DOHH2 (cell line): Measurements from ENCODE around the gene WTAP.

Experiments used
- H3F3A ChIP-seq: fragments of 200-600 bp; sonication (generic), shearing (Covaris generic); 2 replicates; pipeline ENCODE4 v1.6.0; 2016; ENCODE audit warnings: antibody characterized with exemption, mild to moderate bottlenecking; ENCODE audit not compliant: control insufficient read depth, insufficient read depth
- H3K27ac ChIP-seq: fragments of 200-600 bp; sonication (generic); 2 replicates; pipeline ENCODE4 v1.5.1; 2014; ENCODE audit warnings: low read depth, mild to moderate bottlenecking, low read length, moderate library complexity
- H3K27me3 ChIP-seq: fragments of 200-600 bp; sonication (generic); 2 replicates; pipeline ENCODE4 v1.6.1; 2014; ENCODE audit warnings: mild to moderate bottlenecking, low read length, mixed read lengths; ENCODE audit not compliant: control insufficient read depth
- H3K36me3 ChIP-seq: fragments of 200-600 bp; sonication (generic); 2 replicates; pipeline ENCODE4 v1.6.1; 2014; ENCODE audit warnings: mild to moderate bottlenecking, low read length, moderate library complexity, mixed read lengths; ENCODE audit not compliant: control insufficient read depth
- H3K4me1 ChIP-seq: fragments of 200-600 bp; sonication (generic); 2 replicates; pipeline ENCODE4 v1.6.1; 2014; ENCODE audit warnings: mild to moderate bottlenecking, low read length, mixed read lengths; ENCODE audit not compliant: control insufficient read depth
- H3K4me2 ChIP-seq: fragments of 200-600 bp; sonication (generic); 2 replicates; pipeline ENCODE4 v1.6.0; 2014; ENCODE audit warnings: mild to moderate bottlenecking, low read length, moderate library complexity
- H3K4me3 ChIP-seq: fragments of 200-600 bp; sonication (generic); 2 replicates; pipeline ENCODE4 v1.5.1; 2014; ENCODE audit warnings: mild to moderate bottlenecking, low read length, mixed read lengths
- H3K79me2 ChIP-seq: fragments of 200-600 bp; sonication (generic); 2 replicates; pipeline ENCODE4 v1.6.1; 2014; ENCODE audit warnings: mild to moderate bottlenecking, low read length, mixed read lengths; ENCODE audit not compliant: control insufficient read depth
- H3K9me2 ChIP-seq: fragments of 200-600 bp; sonication (generic); replicated peaks from 2 replicates; pipeline ENCODE4 v1.6.1; 2014; ENCODE audit warnings: mild to moderate bottlenecking, low read length, mixed read lengths; ENCODE audit not compliant: control insufficient read depth
- H3K9me3 ChIP-seq: fragments of 200-600 bp; sonication (generic); 2 replicates; pipeline ENCODE4 v1.6.1; 2014; ENCODE audit warnings: antibody characterized with exemption, low read length, mixed read lengths; ENCODE audit not compliant: control insufficient read depth, insufficient read depth
- H4K20me1 ChIP-seq: fragments of 200-600 bp; sonication (generic); 2 replicates; pipeline ENCODE4 v1.6.0; 2014; ENCODE audit warnings: low read depth, mild to moderate bottlenecking, antibody characterized with exemption, low read length, moderate library complexity; ENCODE audit not compliant: control insufficient read depth, insufficient read depth
- CTCF ChIP-seq: fragments of 200-600 bp; sonication (generic); IDR thresholded peaks from one replicate; pipeline ENCODE4 v1.5.1; 2014; ENCODE audit warnings: antibody characterized with exemption, mild to moderate bottlenecking, low read depth, low read length; ENCODE audit not compliant: poor library complexity, severe bottlenecking
- EZH2phosphoT487 ChIP-seq: fragments of 200-600 bp; sonication (generic); IDR thresholded peaks from 2 replicates; pipeline ENCODE4 v1.6.1; 2017; ENCODE audit warnings: borderline replicate concordance, mild to moderate bottlenecking, antibody characterized with exemption, low read length, moderate library complexity, mixed read lengths

The WTAP gene

DNA sequence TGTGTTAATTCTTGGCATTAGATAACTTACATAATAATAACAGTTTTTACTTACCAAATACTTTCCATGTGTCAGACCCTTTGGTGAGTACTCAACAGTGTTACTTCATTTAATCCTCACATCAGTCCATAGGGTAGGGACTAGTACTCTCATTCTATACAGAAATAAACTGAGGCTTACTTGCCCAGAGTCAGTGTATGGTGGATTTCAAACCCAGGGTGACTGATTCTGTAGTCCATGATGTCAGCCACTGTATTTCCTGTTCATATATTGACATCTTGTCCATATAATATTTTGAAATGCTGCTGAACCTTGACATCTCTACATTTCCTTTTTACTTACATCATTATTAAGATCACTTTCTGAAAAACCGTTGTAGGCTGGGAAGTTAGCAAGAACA lies 70.2 kb downstream of the WTAP start:
- Histone ChIP-seq H3K4me1 (peaks cover 26% of the 10 kb centered on the region), H3K36me3 (peaks cover 64% of the 10 kb centered on the region), H3K4me2 (no peak overlapping the region), H3K4me3 (no peak overlapping the region), H3K79me2 (peaks cover 32% of the 10 kb centered on the region), H3K9me3 (no peaks in the 10 kb centered on the region), H3K27me3 (no peaks in the 10 kb centered on the region), H4K20me1 (0 out of 2 replicates have a peak, but pooled peaks cover 3% of the 10 kb centered on the region), H3K27ac (no peak overlapping the region), H3K9me2 (no peaks in the 10 kb centered on the region), H3F3A (peaks cover 12% of the 10 kb centered on the region; the same call in 1 of the 2 replicates)
- TF ChIP-seq EZH2phosphoT487 (no peak), CTCF (no peak)

DNA sequence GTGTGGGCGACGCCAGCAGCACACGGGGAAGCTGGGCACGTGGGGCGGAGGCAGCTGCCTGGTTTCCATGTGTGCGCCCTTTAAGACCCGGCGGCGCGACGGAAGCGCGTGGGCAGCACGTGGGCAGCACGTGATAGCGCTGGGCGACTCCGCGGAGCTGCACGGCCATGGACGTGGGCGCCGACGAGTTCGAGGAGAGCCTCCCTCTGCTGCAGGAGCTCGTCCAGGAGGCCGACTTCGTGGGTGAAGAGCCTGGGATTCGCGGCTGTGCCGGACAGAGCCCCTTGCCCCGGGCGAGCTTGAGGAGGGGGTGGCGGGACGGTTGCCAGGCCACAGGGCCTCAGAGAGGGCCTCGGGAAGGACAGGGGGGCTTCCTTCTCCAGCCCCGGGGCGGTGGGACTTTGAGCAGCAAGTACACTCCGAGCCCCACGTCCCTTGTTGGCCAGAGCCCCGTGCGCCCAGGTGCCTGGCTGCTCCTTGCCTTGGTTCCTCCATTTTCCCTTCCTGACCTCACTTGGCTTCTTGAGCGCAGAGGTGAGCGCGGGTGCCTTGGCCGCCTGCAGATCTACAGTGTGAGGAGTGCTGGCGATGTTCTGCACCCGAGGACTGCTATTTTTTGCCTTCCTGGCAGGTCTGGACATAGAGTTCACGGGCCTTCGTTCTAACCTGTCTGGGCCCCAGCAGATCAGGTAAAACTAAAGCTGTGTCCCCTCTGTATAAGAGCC lies 73.0 kb downstream of the WTAP start, which contains the start of gene PNLDC1:
TSS of gene PNLDC1 (plus strand) at position 136 of the 725 bp plus-strand sequence. CDS start at position 168, 32 bp downstream.
- no peaks in the 10 kb centered on the region for H3K9me3 ChIP-seq
- no peaks in the 10 kb centered on the region for H3K9me2 ChIP-seq
- H3K36me3 ChIP-seq: peaks cover 44% of the 10 kb centered on the region
- 0 out of 2 replicates have a peak, but pooled peaks cover 3% of the 10 kb centered on the region for H4K20me1 ChIP-seq
- peaks cover 11% of the 10 kb centered on the region for H3K79me2 ChIP-seq
- no peak within 1 kb of the TSS for H3K27ac ChIP-seq
- peaks cover 8% of the 10 kb centered on the region for H3K4me1 ChIP-seq
- H3F3A ChIP-seq: peaks cover 12% of the 10 kb centered on the region; the same call in 1 of the 2 replicates
- TF ChIP-seq CTCF (no peak), EZH2phosphoT487 (no peak)
- H3K27me3 ChIP-seq: no peaks in the 10 kb centered on the region
- H3K4me3 ChIP-seq: no peak within 1 kb of the TSS
- H3K4me2 ChIP-seq: no peak within 1 kb of the TSS

DNA sequence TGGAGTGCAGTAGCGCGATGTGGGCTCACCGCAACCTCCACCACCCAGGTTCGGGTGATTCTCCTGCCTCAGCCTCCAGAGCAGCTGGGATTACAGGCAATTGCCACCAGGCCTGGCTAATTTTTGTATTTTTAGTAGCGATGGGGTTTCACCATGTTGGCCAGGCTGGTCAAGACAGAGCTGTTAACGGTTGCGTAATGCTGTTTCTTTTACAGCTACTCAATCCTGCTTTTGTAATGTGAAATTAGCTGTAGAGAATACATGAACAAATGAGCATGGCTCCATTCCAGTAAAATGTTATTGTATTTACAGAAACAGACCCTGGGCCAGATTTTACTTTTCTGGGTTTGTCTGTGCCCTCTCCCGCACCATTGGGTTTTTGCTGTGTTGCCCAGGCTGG lies 74.6 kb downstream of the WTAP start:
- TF ChIP-seq CTCF (no peak), EZH2phosphoT487 (no peak)
- no peak overlapping the region for H3K4me3 ChIP-seq
- no peak overlapping the region for H3K4me2 ChIP-seq

More for the DNA sequence above, 74.6 kb downstream of the WTAP start:
- Histone ChIP-seq H3K36me3 (peaks cover 30% of the 10 kb centered on the region), H4K20me1 (0 out of 2 replicates have a peak, but pooled peaks cover 3% of the 10 kb centered on the region), H3K27me3 (no peaks in the 10 kb centered on the region), H3F3A (peaks cover 12% of the 10 kb centered on the region; the same call in 1 of the 2 replicates), H3K9me3 (no peaks in the 10 kb centered on the region), H3K9me2 (no peaks in the 10 kb centered on the region), H3K79me2 (no peaks in the 10 kb centered on the region; the same call in 1 of the 2 replicates), H3K27ac (no peak overlapping the region), H3K4me1 (no peaks in the 10 kb centered on the region)
